GM12878 (cell line): Measurements from ENCODE around the gene ANK3.

Experiments used
- ATF3 ChIP-seq: IDR thresholded peaks from 2 replicates; pipeline ENCODE4 v1.6.1; 2011; ENCODE audit warnings: low read depth, mild to moderate bottlenecking, low read length, moderate library complexity, borderline replicate concordance; ENCODE audit errors: extremely low read depth
- CREB1 ChIP-seq: IDR thresholded peaks from 2 replicates; pipeline ENCODE4 v1.6.1; 2012; ENCODE audit warnings: low read depth, mild to moderate bottlenecking, inconsistent platforms
- CTCF ChIP-seq, 3 experiments: IDR thresholded peaks in 2 of 3; conservative IDR thresholded peaks in 1 of 3; 2 replicates each; pipeline ENCODE4 v1.5.1; 2011; ENCODE audit warnings: low read depth in 3 of 3, low read length in 3 of 3, mild to moderate bottlenecking in 3 of 3, control low read depth in 2 of 3, moderate library complexity in 2 of 3, inconsistent platforms in 1 of 3, mixed read lengths in 1 of 3; ENCODE audit not compliant: control insufficient read depth in 2 of 3, insufficient read depth in 1 of 3; ENCODE audit errors: extremely low read depth in 1 of 3
- HDAC2 ChIP-seq: fragments of 200-600 bp; sonication (generic); IDR thresholded peaks from 2 replicates; pipeline ENCODE4 v1.6.1; 2017
- NFYB ChIP-seq: IDR thresholded peaks from 2 replicates; pipeline ENCODE4 v1.6.1; 2011; ENCODE audit warnings: low read depth, mild to moderate bottlenecking, low read length, improper control_type of control experiment, moderate library complexity; ENCODE audit not compliant: insufficient read depth
- RAD21 ChIP-seq: IDR thresholded peaks from 2 replicates; pipeline ENCODE4 v1.6.1; 2011; ENCODE audit warnings: mild to moderate bottlenecking, low read depth, low read length, moderate library complexity; ENCODE audit not compliant: insufficient read depth

- TF ChIP-seq ATF3, result no peak
- no peak for TF ChIP-seq CREB1
- no peak for TF ChIP-seq NFYB
- TF ChIP-seq CTCF (IDR thresholded peaks at IDR 0.05 in 2 of 3, conservative IDR thresholded peaks at IDR 0.05 in 1 of 3; ENCODE audit: control insufficient read depth in 2 of 3, extremely low read depth in 1 of 3, insufficient read depth in 1 of 3, low read depth in 3 of 3, low read length in 3 of 3), result no peak
- TF ChIP-seq HDAC2, result no peak
- TF ChIP-seq RAD21, result no peak
Observed at GRCh38 chr10:60410970-60411369, 21.3 kb upstream of the ANK3 start.
